Activated CD8-positive, alpha-beta memory T cell treated with anti-CD3 and anti-CD28 coated beads, Interleukin-2, amount 50 U/mL, for 48 hours (primary cell): Measurements from ENCODE around the gene CADPS2.

ENCODE experiments used
- DNase-seq: peaks from one replicate; pipeline ENCODE4 v3.0.0-alpha.2; 2020

CADPS2 gene

GRCh38 chr7:122429926-122430325 is 456.3 kb downstream of the CADPS2 start:
- no peak for DNase-seq

- no peak for DNase-seq
These were observed 460.5 kb downstream of the CADPS2 start for GRCh38 chr7:122425731-122426130.

- DNase-seq, result no peak
These were observed 462.7 kb downstream of the CADPS2 start for GRCh38 chr7:122423591-122423990.

GRCh38 chr7:122416336-122416735 is 469.9 kb downstream of the CADPS2 start:
- no peak for DNase-seq

- no peak for DNase-seq
These were observed 470.8 kb downstream of the CADPS2 start for GRCh38 chr7:122415510-122415909.

GRCh38 chr7:122413339-122413738 is 472.9 kb downstream of the CADPS2 start:
- no peak for DNase-seq

- DNase-seq, result no peak
These were observed 473.4 kb downstream of the CADPS2 start for GRCh38 chr7:122412883-122413282.

- no peak for DNase-seq
These were observed 473.8 kb downstream of the CADPS2 start for GRCh38 chr7:122412441-122412840.

- DNase-seq, result no peak
These were observed 479.1 kb downstream of the CADPS2 start for GRCh38 chr7:122407195-122407594.

- DNase-seq, result no peak
These were observed 483.1 kb downstream of the CADPS2 start for GRCh38 chr7:122403113-122403512.

- no peak for DNase-seq
These were observed 484.0 kb downstream of the CADPS2 start for GRCh38 chr7:122402235-122402634.

- no peak for DNase-seq
These were observed 488.9 kb downstream of the CADPS2 start for GRCh38 chr7:122397381-122397780.

- no peak for DNase-seq
These were observed 491.7 kb downstream of the CADPS2 start for GRCh38 chr7:122394512-122394911.

- DNase-seq, result no peak
These were observed 501.7 kb downstream of the CADPS2 start for GRCh38 chr7:122384528-122384927.

- no peak for DNase-seq
These were observed 502.3 kb downstream of the CADPS2 start for GRCh38 chr7:122383934-122384333.

- no peak for DNase-seq
These were observed 505.3 kb downstream of the CADPS2 start for GRCh38 chr7:122380992-122381391.

GRCh38 chr7:122379491-122379890 is 506.8 kb downstream of the CADPS2 start:
- DNase-seq, result no peak

- DNase-seq, result no peak
These were observed 516.5 kb downstream of the CADPS2 start for GRCh38 chr7:122369756-122370155.

GRCh38 chr7:122364761-122365280 is 521.4 kb downstream of the CADPS2 start:
- DNase-seq, result no peak

GRCh38 chr7:122363144-122363543 is 523.1 kb downstream of the CADPS2 start:
- DNase-seq, result no peak

GRCh38 chr7:122362473-122362872 is 523.8 kb downstream of the CADPS2 start:
- DNase-seq, result no peak

GRCh38 chr7:122354656-122355055 is 531.6 kb downstream of the CADPS2 start:
- no peak for DNase-seq

- no peak for DNase-seq
These were observed 533.8 kb downstream of the CADPS2 start for GRCh38 chr7:122352454-122352853.

- no peak for DNase-seq
These were observed 535.6 kb downstream of the CADPS2 start for GRCh38 chr7:122350701-122351100.

GRCh38 chr7:122344303-122344620 is 542.0 kb downstream of the CADPS2 start:
- DNase-seq, result no peak
